Neuronal stem cell (in vitro differentiated cells): Measurements from ENCODE around the gene MRPL20.

ENCODE experiments used
- DNase-seq: peaks from one replicate; pipeline ENCODE4 v3.0.0-alpha.2; 2013; ENCODE audit warnings: low spot score
- H2AFZ ChIP-seq: one replicate; pipeline ENCODE4 v1.6.1; 2013; ENCODE audit warnings: mild to moderate bottlenecking, low read length, inconsistent platforms
- H2AK5ac ChIP-seq: 2 replicates; pipeline ENCODE4 v1.6.1; 2013; ENCODE audit warnings: low read depth, mild to moderate bottlenecking, inconsistent platforms, low read length, moderate library complexity, mixed read lengths
- H2BK120ac ChIP-seq: 2 replicates; pipeline ENCODE4 v1.6.1; 2013; ENCODE audit warnings: low read depth, mild to moderate bottlenecking, inconsistent platforms, low read length, moderate library complexity, mixed read lengths
- H2BK12ac ChIP-seq: one replicate; pipeline ENCODE4 v1.6.1; 2013; ENCODE audit warnings: low read length, inconsistent platforms
- H2BK15ac ChIP-seq: 2 replicates; pipeline ENCODE4 v1.6.1; 2013; ENCODE audit warnings: mild to moderate bottlenecking, low read length, inconsistent platforms, mixed read lengths
- H2BK5ac ChIP-seq: one replicate; pipeline ENCODE4 v1.6.1; 2013; ENCODE audit warnings: inconsistent platforms, mild to moderate bottlenecking, low read length, moderate library complexity
- H3K14ac ChIP-seq: one replicate; pipeline ENCODE4 v1.6.1; 2013; ENCODE audit warnings: low read length, inconsistent platforms
- H3K18ac ChIP-seq: 2 replicates; pipeline ENCODE4 v1.6.1; 2013; ENCODE audit warnings: low read length, inconsistent platforms
- H3K23ac ChIP-seq: 2 replicates; pipeline ENCODE4 v1.6.1; 2013; ENCODE audit warnings: low read depth, mild to moderate bottlenecking, mixed read lengths, low read length, inconsistent platforms; ENCODE audit not compliant: poor library complexity
- H3K27ac ChIP-seq: replicated peaks from 3 replicates; pipeline ENCODE4 v1.5.1; 2013; ENCODE audit warnings: low read length, inconsistent platforms
- H3K27me3 ChIP-seq, 3 experiments: 2 replicates each; pipeline ENCODE4 v1.6.1; 2013; ENCODE audit warnings: low read length in 3 of 3, mild to moderate bottlenecking in 2 of 3, inconsistent platforms in 1 of 3, low read depth in 1 of 3, mixed read lengths in 1 of 3, moderate library complexity in 1 of 3; ENCODE audit not compliant: control insufficient read depth in 3 of 3, insufficient read depth in 3 of 3
- H3K36me3 ChIP-seq, 2 donors: replicated peaks in 1 of 2; 2 replicates each; pipeline ENCODE4 v1.6.1; 2013; ENCODE audit warnings: low read length in 2 of 2; ENCODE audit not compliant: control insufficient read depth in 2 of 2, insufficient read depth in 2 of 2
- H3K4ac ChIP-seq: 2 replicates; pipeline ENCODE4 v1.6.1; 2013; ENCODE audit warnings: inconsistent platforms, mild to moderate bottlenecking, low read length, moderate library complexity
- H3K4me1 ChIP-seq, 2 donors: 1 replicate in 1 of 2; 2 replicates in 1 of 2; pipeline ENCODE4 v1.6.1; 2013; ENCODE audit warnings: low read length in 2 of 2, low read depth in 1 of 2; ENCODE audit not compliant: control insufficient read depth in 2 of 2, insufficient read depth in 1 of 2
- H3K4me2 ChIP-seq: one replicate; pipeline ENCODE4 v1.6.1; 2013; ENCODE audit warnings: mild to moderate bottlenecking, low read length, inconsistent platforms; ENCODE audit not compliant: insufficient read depth, poor library complexity, severe bottlenecking
- H3K4me3 ChIP-seq, 2 donors: 2 replicates each; pipeline ENCODE4 v1.5.1; 2013; ENCODE audit warnings: low read length in 2 of 2, mild to moderate bottlenecking in 2 of 2, inconsistent platforms in 1 of 2, moderate library complexity in 1 of 2
- H3K79me1 ChIP-seq: one replicate; pipeline ENCODE4 v1.6.1; 2013; ENCODE audit warnings: low read depth, mild to moderate bottlenecking, inconsistent platforms, low read length, moderate library complexity
- H3K9ac ChIP-seq: one replicate; pipeline ENCODE4 v1.6.1; 2013; ENCODE audit warnings: mild to moderate bottlenecking, low read depth, low read length, inconsistent platforms; ENCODE audit not compliant: poor library complexity
- H3K9me3 ChIP-seq, 2 donors: replicated peaks in 1 of 2; 2 replicates each; pipeline versions ENCODE3 to v1.6.1; 2013; ENCODE audit warnings: low read length in 2 of 2, mild to moderate bottlenecking in 2 of 2, inconsistent platforms in 1 of 2, low read depth in 1 of 2, mixed read lengths in 1 of 2, moderate library complexity in 1 of 2; ENCODE audit not compliant: control insufficient read depth in 2 of 2, insufficient read depth in 1 of 2
- H4K8ac ChIP-seq: one replicate; pipeline ENCODE4 v1.6.1; 2013; ENCODE audit warnings: low read depth, mild to moderate bottlenecking, inconsistent platforms, low read length, moderate library complexity
- H4K91ac ChIP-seq: one replicate; pipeline ENCODE4 v1.6.1; 2013; ENCODE audit warnings: low read length, low read depth, mild to moderate bottlenecking, inconsistent platforms; ENCODE audit not compliant: poor library complexity
- WGBS, 2 donors: extraction: QIAGEN DNeasy Blood & Tissue Kit; methylation state at CpG; one replicate each; pipeline ENCODE4 v1.1.7; 2013; ENCODE audit warnings: missing lambda C conversion rate in 2 of 2, mixed read lengths in 1 of 2; ENCODE audit not compliant: insufficient read length in 2 of 2, insufficient replicate concordance in 1 of 2; ENCODE audit errors: extremely low coverage in 2 of 2; 5-methylcytosine and 5-hydroxymethylcytosine counted together

Gene MRPL20

DNA sequence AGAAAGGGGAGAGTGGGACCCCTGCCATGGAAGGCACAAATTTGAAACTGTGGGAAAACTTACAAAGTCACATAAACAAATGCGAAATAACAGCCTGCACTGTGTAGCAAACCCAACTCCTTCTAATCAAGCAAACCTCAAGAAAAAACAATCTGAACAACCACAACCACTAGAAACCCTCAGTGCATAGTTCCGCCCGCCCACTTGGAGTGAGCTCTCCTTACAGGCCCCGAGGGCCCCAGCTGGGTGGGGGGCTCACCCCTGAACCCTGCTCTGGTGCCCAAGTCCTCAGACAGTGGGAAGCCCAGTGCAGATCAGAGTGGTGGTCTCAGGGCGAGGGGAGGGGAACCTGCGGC lies 47.8 kb downstream of the MRPL20 start:
- WGBS, 2 donors: no CpG with 5 or more reads among the region's 6 CpGs

DNA sequence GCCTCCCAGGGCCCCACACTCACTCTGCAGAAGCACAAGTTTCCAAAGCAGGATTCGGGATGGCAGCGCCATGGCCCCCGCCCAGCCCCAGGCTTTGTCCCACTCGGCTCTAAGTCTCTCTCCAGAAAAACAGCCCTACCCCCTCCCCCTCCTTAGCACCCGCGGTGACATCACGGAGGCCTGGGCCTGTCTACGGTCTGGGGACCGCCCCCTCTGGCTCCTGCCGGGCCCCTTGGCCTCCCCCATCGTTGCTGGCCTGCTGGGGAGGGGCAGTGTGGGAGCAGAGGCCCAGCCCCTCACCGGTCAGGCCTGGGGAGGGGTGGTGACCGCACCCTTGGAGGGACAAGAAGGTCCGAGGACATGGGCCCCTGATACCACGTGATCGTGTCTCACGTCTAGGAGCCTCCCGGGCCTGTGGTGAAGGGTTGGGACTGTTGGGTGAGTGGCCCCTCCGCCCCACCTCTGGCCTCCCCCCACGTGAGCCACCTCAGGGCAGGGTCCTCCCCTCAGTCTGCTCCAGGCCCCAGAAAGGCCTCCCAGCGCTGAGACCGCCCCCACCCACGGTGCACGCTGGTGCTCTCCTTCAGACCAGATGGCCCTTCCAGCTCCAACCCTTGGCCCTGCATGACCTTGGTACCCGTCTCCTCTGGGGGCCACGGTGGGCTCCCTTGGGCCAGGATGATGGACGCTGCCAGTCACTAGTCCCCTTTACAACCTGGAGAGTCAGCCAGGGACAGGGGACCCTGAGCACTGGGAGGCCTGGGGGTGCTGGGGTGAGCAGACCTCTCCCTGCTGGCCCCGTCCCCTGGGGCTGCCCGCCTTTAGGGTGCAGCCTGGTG lies 48.4 kb downstream of the MRPL20 start, which contains the start of gene MXRA8:
TSS of gene MXRA8 (minus strand) at position 123 of the 839 bp plus-strand sequence. CDS start at position 72, 51 bp downstream.
- H2BK12ac ChIP-seq: peak within 1 kb of the TSS; percentile 99
- H3K23ac ChIP-seq: peak within 1 kb of the TSS; percentile 96
- H3K9me3 ChIP-seq: no peaks in the 10 kb centered on the region
- H2AK5ac ChIP-seq: peak within 1 kb of the TSS; percentile 94
- H3K4me1 ChIP-seq: peaks cover 53 to 54% of the 10 kb centered on the region in 2 donors
- H2AFZ ChIP-seq: peak within 1 kb of the TSS; percentile 74
- no peaks in the 10 kb centered on the region for H3K36me3 ChIP-seq
- peak within 1 kb of the TSS; percentile 94 for H3K4ac ChIP-seq
- H3K27me3 ChIP-seq: peaks cover 0 to 18% (median 13%) of the 10 kb centered on the region in 3 experiments
- H3K18ac ChIP-seq: peak within 1 kb of the TSS; percentile 97
- peaks cover 3% of the 10 kb centered on the region for H3K79me1 ChIP-seq
- H3K14ac ChIP-seq: peak within 1 kb of the TSS; percentile 14
- H3K4me3 ChIP-seq: peak within 1 kb of the TSS; percentile 16 to 39
- WGBS, 2 donors: no CpG with 5 or more reads among the region's 29 CpGs
- peak within 1 kb of the TSS; percentile 25 for H3K4me2 ChIP-seq
- peak within 1 kb of the TSS; percentile 70 for H2BK5ac ChIP-seq
- peak within 1 kb of the TSS; percentile 72 for H4K8ac ChIP-seq
- peak within 1 kb of the TSS; percentile 97 for H2BK15ac ChIP-seq
- H3K9ac ChIP-seq: peak within 1 kb of the TSS; percentile 50
- peak within 1 kb of the TSS; percentile 99 for H2BK120ac ChIP-seq
- H3K27ac ChIP-seq: peak within 1 kb of the TSS; percentile 88
- H4K91ac ChIP-seq: peak within 1 kb of the TSS; percentile 79
- no peak for DNase-seq

More for the DNA sequence above, 47.8 kb downstream of the MRPL20 start:
- no peak overlapping the region for H3K4me2 ChIP-seq
- H2BK5ac ChIP-seq: peak overlapping the region; percentile 70
- peak overlapping the region; percentile 99 for H2BK12ac ChIP-seq
- peak overlapping the region; percentile 74 for H2AFZ ChIP-seq
- no peak overlapping the region for H4K91ac ChIP-seq
- peak overlapping the region; percentile 88 for H3K27ac ChIP-seq
- peak overlapping the region; percentile 97 for H2BK15ac ChIP-seq
- H3K18ac ChIP-seq: peak overlapping the region; percentile 97
- H3K27me3 ChIP-seq: peaks cover 0 to 12% (median 9%) of the 10 kb centered on the region in 3 experiments
- H3K9me3 ChIP-seq: no peaks in the 10 kb centered on the region
- H3K9ac ChIP-seq: peak overlapping the region; percentile 50
- H3K23ac ChIP-seq: no peak overlapping the region
- H4K8ac ChIP-seq: no peak overlapping the region
- H3K4me3 ChIP-seq: no peak overlapping the region
- H2AK5ac ChIP-seq: peak overlapping the region; percentile 94
- H2BK120ac ChIP-seq: peak overlapping the region; percentile 99
- H3K4ac ChIP-seq: peak overlapping the region; percentile 94
- H3K14ac ChIP-seq: peak overlapping the region; percentile 14
- peaks cover 48 to 54% of the 10 kb centered on the region in 2 donors for H3K4me1 ChIP-seq
- H3K36me3 ChIP-seq: no peaks in the 10 kb centered on the region
- DNase-seq: no peak
- H3K79me1 ChIP-seq: peaks cover 3% of the 10 kb centered on the region

- Histone ChIP-seq H3K36me3 (peaks cover 0 to under 1% of the 10 kb centered on the region in 2 donors), H3K9ac (peak overlapping the region; percentile 44), H3K27ac (no peak overlapping the region), H3K18ac (peak overlapping the region; percentile 97), H3K79me1 (peaks cover 3% of the 10 kb centered on the region), H4K91ac (peak overlapping the region; percentile 79), H2BK5ac (peak overlapping the region; percentile 70), H2BK120ac (peak overlapping the region; percentile 99), H3K9me3 (no peaks in the 10 kb centered on the region), H4K8ac (peak overlapping the region; percentile 17), H3K4me1 (peaks cover 54 to 57% of the 10 kb centered on the region in 2 donors), H2BK15ac (peak overlapping the region; percentile 97), H2AK5ac (peak overlapping the region; percentile 94), H3K4ac (peak overlapping the region; percentile 93), H2BK12ac (peak overlapping the region; percentile 73), H3K23ac (peak overlapping the region; percentile 96), H2AFZ (peak overlapping the region; percentile 65), H3K27me3 (peaks cover 0 to 23% (median 14%) of the 10 kb centered on the region in 3 experiments), H3K14ac (no peak overlapping the region), H3K4me2 (peak overlapping the region; percentile 14), H3K4me3 (peak overlapping the region; percentile 16 to 39)
- no peak for DNase-seq
- WGBS, 2 donors: no CpG with 5 or more reads among the region's 18 CpGs
These were observed 49.1 kb downstream of the MRPL20 start for GRCh38 chr1:1357871-1358432.
